Measurements from ENCODE around the gene SCRT2. TPM values are rescaled to one million over a fixed set of nuclear protein-coding genes. Genes with fewer than 3 reads are reported as not detected.

Gene SCRT2
- total RNA-seq, 2 experiments from 2014 or later, result not detected

- H3K36me3 Mint-ChIP-seq (ENCODE audit: low read depth), result no peaks in the 10 kb centered on the region
- no peak for DNase-seq
- no peaks in the 10 kb centered on the region for H3K4me1 Mint-ChIP-seq
- ChIA-PET POLR2A (no interaction called here), CTCF (interaction anchor here (0.6 to 1.2 kb wide), 2 partner anchors 10 to 52 kb away, joined by 4 to 9 read pairs; no protein-coding TSS in a partner anchor)
- H3K27ac Mint-ChIP-seq, result no peak overlapping the region
- H3K4me3 Mint-ChIP-seq, result no peak overlapping the region
- ATAC-seq, result no peak
- peaks cover 9% of the 10 kb centered on the region for H3K27me3 Mint-ChIP-seq
- intact Hi-C loops (cut with DNase I, micrococcal nuclease), result no loop called here
- H3K9me3 Mint-ChIP-seq (ENCODE audit: low read depth), result no peaks in the 10 kb centered on the region
Measured at GRCh38 chr20:635893-636338, 39.7 kb downstream of the SCRT2 start.

- DNase-seq, result no peak
- Mint-ChIP-seq H3K9me3 (ENCODE audit: low read depth) (no peaks in the 10 kb centered on the region), H3K36me3 (ENCODE audit: low read depth) (no peaks in the 10 kb centered on the region), H3K4me1 (no peaks in the 10 kb centered on the region), H3K27me3 (peaks cover 9% of the 10 kb centered on the region), H3K4me3 (no peak overlapping the region), H3K27ac (no peak overlapping the region)
- POLR2A ChIA-PET, result no interaction called here
- ATAC-seq, result no peak
- CTCF ChIA-PET, result interaction anchor here (0.6 to 1.2 kb wide), 2 partner anchors 11 to 51 kb away, joined by 4 to 9 read pairs; no protein-coding TSS in a partner anchor
- intact Hi-C loops (cut with DNase I, micrococcal nuclease), result no loop called here
Measured at GRCh38 chr20:635028-635892, 40.3 kb downstream of the SCRT2 start.

- ChIA-PET CTCF (no interaction called here), POLR2A (no interaction called here)
- ATAC-seq (no peak), DNase-seq (no peak)
- no peaks in the 10 kb centered on the region for H3K4me1 Mint-ChIP-seq
- H3K36me3 Mint-ChIP-seq (ENCODE audit: low read depth), result no peaks in the 10 kb centered on the region
- H3K27me3 Mint-ChIP-seq, result peaks cover 9% of the 10 kb centered on the region
- intact Hi-C loops (cut with DNase I, micrococcal nuclease), result no loop called here
- no peak overlapping the region for H3K4me3 Mint-ChIP-seq
- no peaks in the 10 kb centered on the region for H3K9me3 Mint-ChIP-seq (ENCODE audit: low read depth)
- no peak overlapping the region for H3K27ac Mint-ChIP-seq
Measured at GRCh38 chr20:634148-634925, 41.3 kb downstream of the SCRT2 start.

- H3K9me3 Mint-ChIP-seq (ENCODE audit: low read depth), result no peaks in the 10 kb centered on the region
- ATAC-seq (no peak), DNase-seq (no peak)
- no peaks in the 10 kb centered on the region for H3K4me1 Mint-ChIP-seq
- intact Hi-C loops (cut with DNase I, micrococcal nuclease), result no loop called here
- ChIA-PET POLR2A (no interaction called here), CTCF (interaction anchor here (1.9 kb wide), 1 partner anchor 14 kb away, joined by 15 read pairs; no protein-coding TSS in a partner anchor)
- H3K4me3 Mint-ChIP-seq, result no peak overlapping the region
- H3K27me3 Mint-ChIP-seq, result peaks cover 5% of the 10 kb centered on the region
- H3K27ac Mint-ChIP-seq, result no peak overlapping the region
- H3K36me3 Mint-ChIP-seq (ENCODE audit: low read depth), result no peaks in the 10 kb centered on the region
Measured at GRCh38 chr20:631101-631500, 44.5 kb downstream of the SCRT2 start.

- Mint-ChIP-seq H3K27ac (no peak overlapping the region), H3K4me1 (no peaks in the 10 kb centered on the region), H3K9me3 (ENCODE audit: low read depth) (peaks cover 2% of the 10 kb centered on the region), H3K27me3 (peaks cover 11% of the 10 kb centered on the region), H3K4me3 (no peak overlapping the region), H3K36me3 (ENCODE audit: low read depth) (no peaks in the 10 kb centered on the region)
- ChIA-PET POLR2A (no interaction called here), CTCF (no interaction called here)
- intact Hi-C loops (cut with DNase I, micrococcal nuclease), result no loop called here
- DNase-seq (no peak), ATAC-seq (no peak)
Measured at GRCh38 chr20:626579-626978, 49.0 kb downstream of the SCRT2 start.

- ChIA-PET CTCF (interaction anchor here (1.2 to 1.3 kb wide), 2 partner anchors 20 to 49 kb away, joined by 3 read pairs; no protein-coding TSS in a partner anchor), POLR2A (no interaction called here)
- DNase-seq, result no peak
- no peaks in the 10 kb centered on the region for H3K4me1 Mint-ChIP-seq
- peaks cover 19% of the 10 kb centered on the region for H3K27me3 Mint-ChIP-seq
- intact Hi-C loops (cut with DNase I, micrococcal nuclease), result no loop called here
- H3K36me3 Mint-ChIP-seq (ENCODE audit: low read depth), result no peaks in the 10 kb centered on the region
- peaks cover 2% of the 10 kb centered on the region for H3K9me3 Mint-ChIP-seq (ENCODE audit: low read depth)
- H3K4me3 Mint-ChIP-seq, result no peak overlapping the region
- no peak for ATAC-seq
- no peak overlapping the region for H3K27ac Mint-ChIP-seq
Measured at GRCh38 chr20:625360-625932, 50.2 kb downstream of the SCRT2 start.

GRCh38 chr20:623704-624103, 51.9 kb downstream of the SCRT2 start:
- ChIA-PET CTCF (interaction anchor here (0.9 to 1.3 kb wide), 2 partner anchors 22 kb away, joined by 3 to 5 read pairs; no protein-coding TSS in a partner anchor), POLR2A (no interaction called here)
- no peaks in the 10 kb centered on the region for H3K4me1 Mint-ChIP-seq
- intact Hi-C loops (cut with DNase I, micrococcal nuclease), result no loop called here
- H3K27me3 Mint-ChIP-seq, result peaks cover 30% of the 10 kb centered on the region
- no peak overlapping the region for H3K4me3 Mint-ChIP-seq
- no peaks in the 10 kb centered on the region for H3K36me3 Mint-ChIP-seq (ENCODE audit: low read depth)
- no peak overlapping the region for H3K27ac Mint-ChIP-seq
- DNase-seq (no peak), ATAC-seq (no peak)
- H3K9me3 Mint-ChIP-seq (ENCODE audit: low read depth), result peaks cover 2% of the 10 kb centered on the region

- Mint-ChIP-seq H3K36me3 (ENCODE audit: low read depth) (no peaks in the 10 kb centered on the region), H3K9me3 (ENCODE audit: low read depth) (peaks cover 3% of the 10 kb centered on the region), H3K27me3 (peaks cover 31% of the 10 kb centered on the region), H3K27ac (no peak overlapping the region), H3K4me3 (no peak overlapping the region), H3K4me1 (no peaks in the 10 kb centered on the region)
- no peak for ATAC-seq
- no peak for DNase-seq
- CTCF ChIA-PET, result interaction anchor here (0.9 kb wide), 1 partner anchor 22 kb away, joined by 5 read pairs; no protein-coding TSS in a partner anchor
- intact Hi-C loops (cut with DNase I, micrococcal nuclease), result no loop called here
- POLR2A ChIA-PET, result no interaction called here
Measured at GRCh38 chr20:623021-623420, 52.6 kb downstream of the SCRT2 start.

- no peak overlapping the region for H3K27ac Mint-ChIP-seq
- ATAC-seq (no peak), DNase-seq (no peak)
- H3K9me3 Mint-ChIP-seq (ENCODE audit: low read depth), result peaks cover 6% of the 10 kb centered on the region
- H3K36me3 Mint-ChIP-seq (ENCODE audit: low read depth), result no peaks in the 10 kb centered on the region
- H3K4me1 Mint-ChIP-seq, result no peaks in the 10 kb centered on the region
- POLR2A ChIA-PET, result no interaction called here
- intact Hi-C loops (cut with DNase I, micrococcal nuclease), result no loop called here
- no peak overlapping the region for H3K4me3 Mint-ChIP-seq
- peaks cover 37% of the 10 kb centered on the region for H3K27me3 Mint-ChIP-seq
- CTCF ChIA-PET, result interaction anchor here (0.7 kb wide), 1 partner anchor 826 kb away, joined by 3 read pairs; no protein-coding TSS in a partner anchor
Measured at GRCh38 chr20:622161-622560, 53.4 kb downstream of the SCRT2 start.

- no peak for ATAC-seq
- H3K27me3 Mint-ChIP-seq, result peaks cover 41% of the 10 kb centered on the region
Measured at GRCh38 chr20:621125-621756, 54.4 kb downstream of the SCRT2 start.

GRCh38 chr20:620246-620645, 55.4 kb downstream of the SCRT2 start:
- ChIA-PET POLR2A (no interaction called here), CTCF (interaction anchor here (0.8 to 1.4 kb wide), 2 partner anchors 25 to 46 kb away, joined by 3 to 4 read pairs; no protein-coding TSS in a partner anchor)
- no peaks in the 10 kb centered on the region for H3K36me3 Mint-ChIP-seq (ENCODE audit: low read depth)
- H3K4me3 Mint-ChIP-seq, result no peak overlapping the region
- ATAC-seq (no peak), DNase-seq (no peak)
- H3K9me3 Mint-ChIP-seq (ENCODE audit: low read depth), result peaks cover 4% of the 10 kb centered on the region
- no peaks in the 10 kb centered on the region for H3K4me1 Mint-ChIP-seq
- peaks cover 44% of the 10 kb centered on the region for H3K27me3 Mint-ChIP-seq
- intact Hi-C loops (cut with DNase I, micrococcal nuclease), result no loop called here
- H3K27ac Mint-ChIP-seq, result no peak overlapping the region

More at GRCh38 chr20:621125-621756, 54.4 kb downstream of the SCRT2 start:
- H3K36me3 Mint-ChIP-seq (ENCODE audit: low read depth), result no peaks in the 10 kb centered on the region
- POLR2A ChIA-PET, result no interaction called here
- H3K27ac Mint-ChIP-seq, result no peak overlapping the region
- intact Hi-C loops (cut with DNase I, micrococcal nuclease), result no loop called here
- H3K4me3 Mint-ChIP-seq, result no peak overlapping the region
- H3K9me3 Mint-ChIP-seq (ENCODE audit: low read depth), result peaks cover 6% of the 10 kb centered on the region
- no peak for DNase-seq
- CTCF ChIA-PET, result interaction anchor here (0.6 to 1.4 kb wide), 3 partner anchors 45 to 827 kb away, joined by 3 to 4 read pairs (median 3); no protein-coding TSS in a partner anchor
- H3K4me1 Mint-ChIP-seq, result no peaks in the 10 kb centered on the region
